ENCODE results near the gene TMEM273.

The TMEM273 gene, protein sequence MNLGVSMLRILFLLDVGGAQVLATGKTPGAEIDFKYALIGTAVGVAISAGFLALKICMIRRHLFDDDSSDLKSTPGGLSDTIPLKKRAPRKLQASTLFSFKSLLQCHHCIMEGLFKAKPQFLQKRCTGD

GRCh38 chr10:49187950-49188761, at the start of gene TMEM273:
TSS of gene TMEM273 (minus strand) at chr10:49188391. CDS start at chr10:49188336, 55 bp downstream.
- DNase-seq: peak in 54 of 58 donors; percentile 27 to 91 (median 72)

- DNase-seq: peak in 5 of 58 donors; percentile 8 to 23 (median 14)
These were observed 49.8 kb upstream of the TMEM273 start for GRCh38 chr10:49237985-49238384.

GRCh38 chr10:49235392-49235791, 47.2 kb upstream of the TMEM273 start:
- no peak for DNase-seq

- DNase-seq: no peak
These were observed 43.1 kb upstream of the TMEM273 start for GRCh38 chr10:49231086-49231820.

DNA sequence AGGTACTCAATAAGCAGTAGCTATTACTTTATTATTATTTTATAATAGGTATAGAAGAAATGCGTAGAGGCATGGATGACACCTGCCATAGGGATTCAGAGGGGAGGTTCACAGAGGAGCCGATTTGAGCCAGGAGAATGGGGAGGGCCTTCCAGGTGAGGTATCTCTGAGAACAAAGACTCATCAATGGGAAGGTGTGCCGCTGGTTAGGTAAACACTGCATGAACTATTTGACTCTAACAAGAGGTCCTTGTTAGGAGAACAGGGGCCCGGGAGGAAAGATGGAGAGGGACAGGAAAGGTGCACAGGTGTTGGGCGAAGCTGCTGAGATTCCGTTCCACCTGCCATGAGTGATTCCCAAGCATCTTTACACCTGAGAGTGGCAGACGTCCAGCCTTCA, 41.8 kb upstream of the TMEM273 start:
- no peak for DNase-seq

- no peak for DNase-seq
These were observed 40.5 kb upstream of the TMEM273 start for GRCh38 chr10:49228677-49229076.

DNA sequence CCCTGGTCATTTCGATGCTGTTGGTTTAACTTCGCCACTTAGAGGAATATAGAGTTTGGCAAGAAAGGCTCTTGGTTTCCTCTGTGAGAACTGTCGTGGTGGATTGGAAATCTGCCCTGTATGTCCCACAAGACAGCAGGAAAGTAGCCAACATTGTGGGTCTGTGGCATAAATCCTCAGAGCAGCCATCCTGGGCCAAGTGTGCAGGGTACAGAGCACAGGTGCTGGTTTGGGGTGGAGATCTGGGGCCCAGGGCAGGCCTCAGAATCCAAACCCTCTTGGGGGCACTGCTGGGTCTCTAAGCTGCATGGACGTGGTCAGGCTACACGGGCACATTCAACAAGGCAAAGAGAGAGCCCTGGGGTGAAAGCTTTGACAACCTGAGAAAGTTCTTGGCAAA, 39.2 kb upstream of the TMEM273 start:
- no peak for DNase-seq

DNA sequence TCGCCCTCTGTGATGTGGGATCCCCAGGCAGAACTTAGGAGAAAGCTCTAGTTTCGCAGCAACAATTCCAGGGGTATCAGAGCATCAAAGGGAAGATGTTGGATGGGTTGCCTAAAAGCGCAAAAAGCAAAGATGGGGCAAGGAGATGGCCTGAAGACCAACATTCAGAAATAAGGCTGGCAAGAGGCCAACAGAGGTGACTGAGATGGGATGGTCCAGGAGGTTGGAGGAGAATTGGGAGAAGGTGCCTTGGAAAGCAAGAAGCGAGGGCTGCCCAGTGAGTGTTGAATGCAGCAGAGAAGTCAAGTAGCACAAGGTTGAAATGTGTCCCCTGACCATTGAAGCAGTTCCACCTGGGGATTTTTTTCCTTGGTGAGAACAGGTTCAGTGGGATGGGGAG, 38.4 kb upstream of the TMEM273 start:
- DNase-seq: no peak

GRCh38 chr10:49225218-49225876, 37.2 kb upstream of the TMEM273 start:
- DNase-seq: no peak

- DNase-seq: no peak
These were observed 35.0 kb upstream of the TMEM273 start for GRCh38 chr10:49223205-49223604.

- DNase-seq: no peak
These were observed 34.0 kb upstream of the TMEM273 start for GRCh38 chr10:49222170-49222569.

GRCh38 chr10:49220679-49221078, 32.5 kb upstream of the TMEM273 start:
- no peak for DNase-seq

DNA sequence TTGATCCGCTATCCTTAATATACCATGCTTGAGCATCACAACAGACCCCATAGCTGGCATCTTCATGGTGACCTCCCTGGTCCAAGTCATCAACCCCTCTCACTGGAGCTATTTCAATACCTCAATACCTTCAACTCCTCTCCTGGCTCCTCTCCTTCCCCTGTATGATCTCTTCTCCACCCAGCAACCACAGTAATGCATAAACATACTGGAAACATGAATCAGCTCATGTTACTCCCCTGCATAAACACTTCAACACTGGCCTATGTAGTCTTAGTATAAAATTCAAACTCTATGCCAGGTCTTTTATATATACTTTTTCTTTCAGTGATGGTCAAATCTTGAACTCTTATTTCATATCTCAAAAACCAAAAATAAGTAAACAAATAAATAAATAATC, 31.8 kb upstream of the TMEM273 start:
- no peak for DNase-seq

DNA sequence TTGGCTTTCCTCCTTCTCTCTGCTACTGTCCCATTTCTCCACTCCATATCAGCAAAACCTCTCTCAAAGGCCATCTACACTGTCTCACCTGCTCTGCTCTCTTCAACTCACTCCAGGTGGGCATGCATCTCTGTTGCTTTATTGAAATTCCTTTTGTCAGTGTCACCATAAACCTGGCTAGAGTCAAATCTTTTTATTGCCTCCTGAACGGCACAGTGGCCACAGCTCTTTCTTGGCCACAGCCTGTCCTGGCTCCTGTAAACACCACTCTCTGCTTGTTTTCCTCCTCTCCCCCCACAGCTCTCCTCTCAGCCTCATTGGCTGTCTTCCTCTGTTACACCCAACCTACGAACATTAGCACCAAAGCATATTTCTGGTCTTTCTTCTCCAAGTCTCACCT, 31.1 kb upstream of the TMEM273 start:
- no peak for DNase-seq

- no peak for DNase-seq
These were observed 30.3 kb upstream of the TMEM273 start for GRCh38 chr10:49218480-49218879.

GRCh38 chr10:49217645-49218044, 29.5 kb upstream of the TMEM273 start:
- DNase-seq: no peak

GRCh38 chr10:49213211-49213610, 25.0 kb upstream of the TMEM273 start:
- no peak for DNase-seq

DNA sequence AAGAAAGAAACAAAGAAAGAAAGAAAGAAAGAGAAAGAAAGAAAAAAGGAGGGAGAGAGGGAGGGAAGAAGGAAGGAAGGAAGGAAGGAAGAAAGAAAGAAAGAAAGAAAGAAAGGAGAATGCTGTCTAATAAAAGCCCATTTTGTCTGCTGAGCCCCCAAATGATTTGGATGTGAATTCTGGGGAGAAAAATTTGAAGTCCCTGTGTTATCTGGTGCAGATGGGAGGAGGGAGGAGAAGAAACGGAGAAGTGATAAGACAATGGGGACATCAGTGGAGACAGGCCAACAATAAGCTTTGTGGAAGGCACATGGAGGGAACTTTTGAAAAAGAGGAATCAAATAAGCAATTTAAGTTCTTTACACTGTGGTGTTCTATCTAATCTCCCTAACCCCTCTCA, 24.6 kb upstream of the TMEM273 start:
- DNase-seq: no peak

- DNase-seq: no peak
These were observed 23.9 kb upstream of the TMEM273 start for GRCh38 chr10:49212076-49212475.

DNA sequence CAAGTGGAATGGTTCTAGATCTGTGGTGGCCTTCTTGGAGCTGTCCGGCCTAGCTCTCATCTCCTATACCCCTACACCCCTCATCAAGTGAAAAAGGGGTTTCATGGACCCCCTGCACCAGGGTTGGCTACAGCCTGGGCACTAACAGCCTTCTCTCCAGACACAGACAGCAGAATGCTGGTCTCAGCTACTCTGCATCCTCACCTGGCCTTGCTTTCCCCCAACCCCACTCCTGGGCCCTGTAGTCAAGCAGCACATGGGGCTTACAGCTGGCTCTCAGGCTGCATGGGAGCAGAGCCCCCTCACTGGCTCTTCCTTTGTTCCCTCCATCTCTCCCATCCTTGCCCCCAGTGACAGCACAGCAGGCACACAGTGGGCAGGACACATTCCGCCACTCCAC, 20.8 kb upstream of the TMEM273 start:
- no peak for DNase-seq

DNA sequence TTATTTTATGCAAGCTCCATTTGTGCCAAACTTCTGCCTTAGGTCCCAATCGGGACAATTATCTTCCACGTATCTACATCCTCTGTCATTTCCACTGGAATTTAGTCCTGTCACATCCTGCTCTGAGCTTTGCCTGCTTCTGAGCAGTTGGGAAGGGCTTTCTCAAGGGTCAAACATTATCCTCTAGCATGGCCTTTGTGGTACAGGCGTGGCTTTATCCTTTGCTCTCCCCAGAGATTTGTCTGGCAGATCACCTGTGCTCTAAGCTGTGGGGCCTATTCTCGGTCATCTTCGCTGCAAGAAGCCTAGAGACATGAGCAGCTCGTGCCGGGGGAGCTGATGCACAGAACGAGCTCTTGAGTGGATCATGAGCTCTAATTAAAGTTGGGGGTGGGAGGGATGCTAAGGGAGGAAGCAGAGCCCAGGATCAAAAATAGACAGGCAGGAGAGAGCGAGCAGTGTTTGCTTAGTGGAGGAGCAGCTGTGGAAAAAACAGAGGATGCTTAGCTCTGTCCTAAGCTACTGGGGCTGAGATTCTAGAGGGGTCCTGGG, 19.8 kb upstream of the TMEM273 start:
- DNase-seq: peak in 19 of 58 donors; percentile 8 to 62 (median 25)

DNA sequence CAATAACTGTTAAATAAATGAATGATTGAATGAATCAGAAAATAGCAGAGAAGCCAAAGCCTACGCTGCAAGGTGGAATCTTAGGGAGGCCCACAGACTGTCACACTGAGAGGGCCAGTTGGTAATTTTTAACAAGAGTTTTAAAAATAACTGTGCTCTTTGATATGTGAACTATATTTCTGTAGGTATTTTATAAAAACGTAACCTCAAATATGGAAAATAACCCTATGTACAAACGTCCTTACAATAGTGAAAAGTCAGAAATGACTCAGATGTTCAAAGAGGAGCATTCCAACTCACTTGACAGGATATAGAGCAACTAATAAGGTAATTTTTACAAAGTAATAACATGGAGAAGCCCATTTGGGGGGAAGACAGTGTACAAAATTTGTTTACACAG, 18.9 kb upstream of the TMEM273 start:
- no peak for DNase-seq
